Germinal center (tissue), 1 donor: Measurements from ENCODE around the gene STARD7.
"Not testable (repeated sequence)": the region's sequence is repeated elsewhere in the genome, so short reads cannot be mapped to it uniquely, and the experiment has no call there.

ENCODE experiments used
- DNase-seq: peaks from one replicate; pipeline ENCODE4 v3.0.0; 2012; ENCODE audit warnings: mixed read lengths, low spot score

STARD7 gene, protein sequence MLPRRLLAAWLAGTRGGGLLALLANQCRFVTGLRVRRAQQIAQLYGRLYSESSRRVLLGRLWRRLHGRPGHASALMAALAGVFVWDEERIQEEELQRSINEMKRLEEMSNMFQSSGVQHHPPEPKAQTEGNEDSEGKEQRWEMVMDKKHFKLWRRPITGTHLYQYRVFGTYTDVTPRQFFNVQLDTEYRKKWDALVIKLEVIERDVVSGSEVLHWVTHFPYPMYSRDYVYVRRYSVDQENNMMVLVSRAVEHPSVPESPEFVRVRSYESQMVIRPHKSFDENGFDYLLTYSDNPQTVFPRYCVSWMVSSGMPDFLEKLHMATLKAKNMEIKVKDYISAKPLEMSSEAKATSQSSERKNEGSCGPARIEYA

DNA sequence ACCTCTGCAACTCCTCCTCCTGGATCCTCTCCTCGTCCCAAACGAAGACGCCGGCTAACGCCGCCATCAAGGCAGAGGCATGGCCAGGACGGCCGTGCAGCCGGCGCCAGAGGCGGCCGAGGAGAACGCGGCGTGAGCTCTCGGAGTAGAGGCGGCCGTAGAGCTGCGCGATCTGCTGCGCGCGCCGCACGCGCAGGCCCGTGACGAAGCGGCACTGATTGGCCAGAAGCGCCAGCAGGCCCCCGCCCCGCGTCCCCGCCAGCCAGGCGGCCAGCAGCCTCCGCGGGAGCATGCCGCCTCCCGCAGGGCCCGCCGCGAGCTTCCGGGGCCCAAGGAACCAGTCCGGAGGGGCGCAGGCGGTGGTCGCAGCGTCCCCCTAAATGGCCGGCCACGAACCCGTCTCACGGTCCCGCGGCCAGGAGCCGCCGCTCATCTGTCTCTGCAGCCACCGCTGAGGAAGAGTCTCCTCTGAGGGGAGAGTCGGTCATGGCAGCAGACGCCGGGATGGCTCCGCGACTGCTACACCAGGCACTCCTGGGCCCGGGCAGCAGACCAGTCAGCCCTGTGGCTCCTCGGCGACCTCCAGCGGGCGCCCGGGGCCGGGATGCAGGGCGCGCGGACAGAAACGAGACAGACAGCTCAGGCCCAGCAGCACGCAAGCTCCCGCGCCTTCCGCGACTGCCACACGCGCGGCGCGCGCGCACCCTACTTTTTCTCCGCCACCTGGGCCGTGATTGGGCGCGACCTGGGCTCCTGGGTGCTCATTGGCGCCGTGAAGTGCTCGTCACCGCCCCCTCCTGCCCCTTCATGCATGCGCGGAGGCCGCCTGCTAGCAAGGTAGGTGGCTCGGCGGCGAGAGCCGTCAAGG is at the start of gene STARD7:
Gene STARD7, minus strand, starts transcription at position 685 of the 868 bp plus-strand sequence. Its CDS starts 393 bp downstream, at position 292.
- peak; percentile 98 for DNase-seq

DNA sequence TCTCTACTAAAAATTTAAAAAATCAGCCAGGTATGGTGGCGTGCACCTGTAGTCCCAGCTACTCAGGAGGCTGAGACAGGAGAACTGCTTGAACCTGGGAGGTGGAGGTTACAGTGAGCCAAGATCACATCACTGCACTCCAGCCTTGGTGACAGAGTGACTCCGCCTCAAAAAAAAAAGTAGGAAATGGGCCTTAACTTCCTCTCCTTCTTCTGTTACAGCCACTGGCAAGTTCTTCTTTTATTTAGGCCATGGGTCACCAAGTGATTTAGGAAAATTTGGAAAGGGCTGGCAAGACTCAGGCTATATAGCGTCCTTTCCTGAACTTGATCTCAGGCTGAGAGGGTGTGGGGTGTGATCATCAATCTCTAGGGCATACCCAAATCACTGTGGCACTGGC is 49.1 kb upstream of the STARD7 start:
- DNase-seq: not testable (repeated sequence)

- DNase-seq: no peak
These were observed 48.0 kb upstream of the STARD7 start for GRCh38 chr2:96256611-96257113.

DNA sequence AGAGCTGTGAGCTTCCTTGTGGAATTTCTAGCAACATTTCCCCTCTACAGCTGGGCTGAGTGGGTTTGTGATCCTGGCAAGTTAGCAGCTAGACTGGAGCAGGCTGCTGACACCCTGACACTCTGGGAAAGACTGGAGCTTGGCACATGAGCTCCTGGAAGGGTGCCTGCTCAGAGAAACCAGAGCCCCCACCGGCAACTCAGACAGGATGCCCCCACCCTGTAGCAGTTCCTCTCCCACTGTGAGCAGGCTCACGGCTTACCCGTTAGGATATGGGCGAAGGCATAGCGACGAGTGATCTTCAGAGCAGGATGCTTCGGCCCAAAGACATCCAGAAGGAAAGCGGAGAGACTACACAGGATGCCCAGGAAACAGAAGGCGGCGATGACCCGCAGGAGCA is 45.9 kb upstream of the STARD7 start:
- DNase-seq: no peak

DNA sequence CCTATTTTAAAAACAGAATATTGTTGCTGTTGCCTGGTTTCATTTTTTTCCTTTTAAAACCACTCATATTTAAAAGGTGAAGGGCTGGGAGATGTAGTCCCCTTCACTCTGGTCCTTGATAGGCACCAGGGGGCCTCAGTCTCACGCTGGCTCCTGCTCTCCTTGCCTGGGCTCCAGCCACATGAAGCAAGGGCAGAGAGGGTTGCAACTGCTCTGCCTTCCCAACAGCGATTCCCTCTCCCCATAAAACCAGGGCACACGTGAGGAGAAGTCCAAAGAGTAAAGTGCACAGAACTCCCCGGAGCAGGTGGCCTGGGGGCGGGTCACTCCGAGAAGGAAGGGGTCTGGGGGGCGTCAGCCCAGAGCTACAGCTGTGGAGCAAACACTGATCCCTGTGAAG is 44.4 kb upstream of the STARD7 start:
- no peak for DNase-seq

GRCh38 chr2:96252526-96252925 is 43.9 kb upstream of the STARD7 start:
- no peak for DNase-seq

- no peak for DNase-seq
These were observed 43.2 kb upstream of the STARD7 start for GRCh38 chr2:96251721-96252292.

GRCh38 chr2:96250188-96250587 is 41.6 kb upstream of the STARD7 start:
- no peak for DNase-seq

GRCh38 chr2:96249654-96250053 is 41.0 kb upstream of the STARD7 start:
- DNase-seq: no peak

DNA sequence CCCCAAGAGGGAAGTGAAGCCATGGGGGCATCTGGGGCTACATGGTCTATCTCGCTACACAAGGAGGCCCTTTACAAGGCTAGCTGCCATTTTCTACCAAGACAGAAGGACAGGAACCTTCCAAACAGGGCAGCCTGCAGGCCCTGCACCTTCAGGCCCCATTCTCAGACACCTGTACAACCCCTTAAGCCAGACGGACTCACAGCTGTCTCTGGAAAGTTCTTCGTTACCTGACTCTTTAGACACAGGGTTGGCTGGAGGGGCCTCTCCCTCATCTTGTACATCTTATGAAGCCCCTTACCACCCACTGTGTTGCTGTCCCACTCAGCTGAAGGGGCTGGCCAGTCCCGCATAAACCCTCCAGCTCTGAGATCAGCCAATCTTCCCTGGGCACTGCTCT is 40.0 kb upstream of the STARD7 start:
- DNase-seq: no peak

- no peak for DNase-seq
These were observed 39.3 kb upstream of the STARD7 start for GRCh38 chr2:96247896-96248295.

DNA sequence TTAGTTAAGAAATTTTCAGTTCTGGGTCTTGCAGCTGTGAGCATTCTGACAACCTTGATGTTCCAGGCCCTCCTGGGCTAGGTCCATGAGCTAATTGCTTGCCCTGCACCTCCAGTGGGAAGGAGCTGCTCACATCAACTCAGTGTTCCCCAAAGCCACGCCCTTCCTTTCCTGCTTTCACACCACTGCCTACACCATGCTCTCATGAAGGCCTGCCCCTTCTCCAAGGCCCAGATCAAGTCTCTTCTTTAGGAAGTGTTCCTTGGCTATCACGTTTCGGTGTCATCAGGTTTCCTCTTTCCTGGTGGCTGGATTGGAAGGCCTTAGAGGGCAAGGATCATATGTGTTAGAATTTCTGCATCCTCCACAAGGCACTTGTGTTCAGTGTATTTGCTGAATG is 38.4 kb upstream of the STARD7 start:
- no peak for DNase-seq

GRCh38 chr2:96245609-96246390 is 37.2 kb upstream of the STARD7 start:
- DNase-seq: no peak

- no peak for DNase-seq
These were observed 35.2 kb upstream of the STARD7 start for GRCh38 chr2:96243843-96244242.

GRCh38 chr2:96241900-96242611 is 33.4 kb upstream of the STARD7 start:
- DNase-seq: peak; percentile 64

GRCh38 chr2:96241227-96241626 is 32.6 kb upstream of the STARD7 start:
- DNase-seq: no peak

DNA sequence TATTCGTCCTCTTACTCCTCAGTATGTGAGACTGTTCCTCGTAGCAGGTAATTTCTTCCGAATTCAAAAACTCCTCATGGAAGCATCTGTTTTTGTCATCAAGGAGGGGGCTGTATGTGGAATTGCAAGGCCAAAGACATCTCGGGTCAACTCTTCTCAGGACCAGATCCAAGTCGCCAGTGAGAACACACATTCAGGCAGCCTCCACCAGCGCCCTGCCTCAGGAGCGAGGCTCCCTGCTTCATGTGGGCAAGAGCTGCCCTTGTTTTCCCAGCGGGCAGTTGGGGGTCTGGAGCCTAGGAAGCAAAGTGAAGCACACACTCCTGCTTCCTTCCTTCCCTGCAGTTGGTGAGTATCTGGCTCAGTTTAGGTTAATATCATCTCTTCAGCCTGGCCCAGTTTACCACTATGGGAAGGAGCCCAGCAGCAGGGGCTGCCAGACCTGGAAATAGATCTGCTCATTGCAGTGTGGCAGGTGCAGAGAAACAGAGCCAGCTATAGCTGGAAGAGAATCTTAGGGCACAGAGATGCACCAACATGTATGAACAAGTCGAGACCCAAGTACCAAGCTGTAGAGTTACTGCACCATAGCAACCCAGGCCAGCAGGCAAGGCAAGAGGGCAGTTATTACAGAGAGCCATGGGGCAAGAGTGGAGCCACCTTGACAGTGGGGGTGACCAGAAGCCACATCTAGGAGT is 31.9 kb upstream of the STARD7 start:
- DNase-seq: no peak

DNA sequence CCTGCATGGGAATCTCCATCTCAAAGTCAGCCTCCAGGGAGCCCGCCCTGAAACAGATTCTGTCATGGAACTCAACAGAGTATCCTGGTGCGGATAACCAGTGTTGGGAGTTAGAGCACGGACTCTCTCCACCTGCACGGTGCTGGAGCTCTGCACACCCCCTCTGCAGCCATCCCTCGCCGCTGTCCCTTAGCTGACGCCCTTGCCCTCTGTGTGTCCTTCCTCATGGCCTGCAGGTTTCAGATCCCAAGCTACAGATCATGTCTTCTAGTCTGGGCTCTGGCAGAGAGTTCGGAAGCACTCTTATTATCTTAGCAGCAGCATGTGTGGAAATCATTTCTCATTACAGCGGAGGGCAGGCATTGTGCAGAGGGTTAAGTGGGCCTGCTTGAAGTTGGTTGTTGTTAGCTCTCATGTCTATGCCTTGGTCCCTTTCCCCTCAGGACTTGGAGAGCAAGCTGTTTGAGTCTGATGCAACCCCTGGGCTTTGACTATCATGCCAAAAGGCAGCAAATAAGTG is 31.2 kb upstream of the STARD7 start:
- no peak for DNase-seq

- DNase-seq: no peak
These were observed 30.5 kb upstream of the STARD7 start for GRCh38 chr2:96239091-96239490.

GRCh38 chr2:96238266-96238665 is 29.6 kb upstream of the STARD7 start:
- DNase-seq: no peak
